ENCODE measurements around the gene ACTG1.
"Not testable (repeated sequence)": the region's sequence is repeated elsewhere in the genome, so short reads cannot be mapped to it uniquely, and the experiment has no call there.

Gene ACTG1

DNA sequence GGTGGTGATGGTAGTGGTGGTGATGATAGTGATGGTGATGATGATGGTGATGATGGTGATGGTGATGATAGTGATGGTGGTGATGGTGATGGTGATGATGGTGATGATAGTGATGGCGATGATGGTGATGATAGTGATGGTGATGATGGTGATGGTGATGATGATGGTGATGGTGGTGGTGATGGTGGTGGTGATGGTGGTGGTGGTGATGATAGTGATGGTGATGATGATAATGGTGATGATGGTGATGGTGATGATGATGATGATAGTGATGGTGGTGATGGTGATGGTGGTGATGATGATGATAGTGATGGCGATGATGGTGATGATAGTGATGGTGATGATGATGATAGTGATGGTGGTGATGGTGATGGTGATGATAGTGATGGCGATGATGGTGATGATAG lies 19.4 kb upstream of the ACTG1 start:
- ATAC-seq: not testable (repeated sequence)

DNA sequence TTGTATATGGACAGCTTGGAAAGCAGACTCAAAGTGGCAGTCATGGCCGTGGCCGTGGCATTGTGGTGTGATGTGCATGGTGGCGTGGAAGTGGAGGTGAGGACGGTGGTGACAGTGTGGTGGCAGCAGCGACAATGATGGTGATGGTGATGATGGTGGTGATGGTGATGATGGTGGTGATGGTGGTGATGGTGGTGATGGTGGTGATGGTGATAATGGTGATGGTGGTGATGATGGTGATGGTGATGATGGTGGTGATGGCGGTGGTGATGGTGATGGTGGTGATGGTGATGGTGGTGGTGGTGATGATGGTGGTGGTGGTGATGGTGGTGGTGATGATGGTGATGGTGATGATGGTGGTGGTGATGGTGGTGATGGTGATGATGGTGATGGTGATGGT lies 18.4 kb upstream of the ACTG1 start:
- not testable (repeated sequence) for ATAC-seq

DNA sequence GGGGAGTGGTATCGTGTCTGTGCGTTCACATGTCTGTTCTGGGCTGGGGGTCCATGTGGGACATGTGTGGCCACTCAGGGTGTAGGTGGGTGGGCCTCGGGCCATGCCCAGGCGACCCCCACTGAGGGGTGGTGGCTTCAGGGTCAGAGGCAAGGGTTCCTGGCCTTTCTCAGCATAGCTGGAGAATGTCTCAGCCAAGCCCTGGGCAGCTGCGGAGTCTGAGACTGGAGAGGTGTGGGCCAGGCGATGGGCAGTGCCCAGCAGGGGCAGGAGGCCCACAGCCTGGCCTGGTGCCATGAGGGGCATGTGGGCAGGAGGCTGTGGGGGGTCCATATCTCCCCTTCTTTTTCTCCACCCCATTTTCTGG lies 16.8 kb upstream of the ACTG1 start:
- ATAC-seq: no peak

DNA sequence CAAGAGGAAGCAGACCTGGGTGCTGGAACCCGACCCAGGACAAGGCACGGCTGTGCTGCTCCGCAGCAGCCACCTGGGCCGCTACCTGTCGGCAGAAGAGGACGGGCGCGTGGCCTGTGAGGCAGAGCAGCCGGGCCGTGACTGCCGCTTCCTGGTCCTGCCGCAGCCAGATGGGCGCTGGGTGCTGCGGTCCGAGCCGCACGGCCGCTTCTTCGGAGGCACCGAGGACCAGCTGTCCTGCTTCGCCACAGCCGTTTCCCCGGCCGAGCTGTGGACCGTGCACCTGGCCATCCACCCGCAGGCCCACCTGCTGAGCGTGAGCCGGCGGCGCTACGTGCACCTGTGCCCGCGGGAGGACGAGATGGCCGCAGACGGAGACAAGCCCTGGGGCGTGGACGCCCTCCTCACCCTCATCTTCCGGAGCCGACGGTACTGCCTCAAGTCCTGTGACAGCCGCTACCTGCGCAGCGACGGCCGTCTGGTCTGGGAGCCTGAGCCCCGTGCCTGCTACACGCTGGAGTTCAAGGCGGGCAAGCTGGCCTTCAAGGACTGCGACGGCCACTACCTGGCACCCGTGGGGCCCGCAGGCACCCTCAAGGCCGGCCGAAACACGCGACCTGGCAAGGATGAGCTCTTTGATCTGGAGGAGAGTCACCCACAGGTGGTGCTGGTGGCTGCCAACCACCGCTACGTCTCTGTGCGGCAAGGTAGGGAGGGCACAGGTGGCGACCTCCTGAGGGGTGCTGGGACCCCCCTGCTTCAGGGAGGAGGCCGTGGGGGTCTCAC lies 16.2 kb upstream of the ACTG1 start:
- no peak for ATAC-seq

DNA sequence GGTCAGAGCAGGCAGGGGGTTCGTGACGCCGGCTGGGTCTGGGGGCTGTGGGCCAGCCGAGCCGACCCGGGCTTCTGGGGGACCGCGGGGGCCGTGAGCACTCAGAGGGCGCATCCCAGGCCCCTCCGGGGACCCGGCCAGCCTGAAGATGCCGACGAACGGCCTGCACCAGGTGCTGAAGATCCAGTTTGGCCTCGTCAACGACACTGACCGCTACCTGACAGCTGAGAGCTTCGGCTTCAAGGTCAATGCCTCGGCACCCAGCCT lies 15.7 kb upstream of the ACTG1 start:
- ATAC-seq: no peak

DNA sequence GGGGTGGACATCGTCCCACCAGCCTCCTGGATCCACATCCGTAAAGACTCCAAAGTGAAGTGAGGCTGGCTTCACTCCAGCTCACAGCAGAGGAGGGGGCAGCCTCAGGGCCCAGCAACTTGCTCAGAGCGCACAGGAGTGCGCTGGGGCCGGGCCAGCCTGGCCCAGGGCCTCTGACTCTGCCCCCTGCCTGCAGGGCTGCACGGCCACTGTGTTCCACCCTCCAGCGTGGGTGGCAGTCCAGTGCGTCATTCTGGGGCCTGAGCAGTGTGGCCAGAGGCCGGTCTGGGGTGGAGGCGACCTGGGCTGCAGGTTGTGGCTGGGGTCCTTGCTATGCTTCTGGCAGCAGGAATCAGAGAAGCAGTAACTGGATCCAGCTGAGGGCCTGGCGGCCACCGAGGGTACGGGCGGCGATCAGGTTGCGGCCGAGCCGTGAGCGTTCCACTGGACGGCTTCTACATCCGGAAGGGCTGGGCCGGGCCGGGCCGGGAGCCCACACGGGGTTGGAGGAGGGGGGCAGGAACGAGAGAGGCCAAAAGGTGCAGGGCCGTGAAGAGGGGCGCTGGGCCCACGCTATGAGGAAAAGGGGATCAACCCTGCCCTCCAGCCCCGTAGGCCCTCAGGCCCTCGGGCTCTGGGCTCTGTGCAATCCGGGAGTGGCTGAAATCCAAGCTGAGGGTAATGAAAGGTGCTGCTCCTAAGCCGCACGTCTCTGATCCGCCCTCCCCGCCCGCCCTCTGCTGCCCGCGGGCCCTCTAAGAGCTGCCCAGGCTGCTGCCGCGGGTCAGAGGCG lies 15.2 kb upstream of the ACTG1 start, which contains the start of gene FSCN2:
FSCN2 (plus strand) TSS at position 787 of the 793 bp plus-strand sequence. CDS start 155 bp downstream, outside the sequence.
- no peak for ATAC-seq

DNA sequence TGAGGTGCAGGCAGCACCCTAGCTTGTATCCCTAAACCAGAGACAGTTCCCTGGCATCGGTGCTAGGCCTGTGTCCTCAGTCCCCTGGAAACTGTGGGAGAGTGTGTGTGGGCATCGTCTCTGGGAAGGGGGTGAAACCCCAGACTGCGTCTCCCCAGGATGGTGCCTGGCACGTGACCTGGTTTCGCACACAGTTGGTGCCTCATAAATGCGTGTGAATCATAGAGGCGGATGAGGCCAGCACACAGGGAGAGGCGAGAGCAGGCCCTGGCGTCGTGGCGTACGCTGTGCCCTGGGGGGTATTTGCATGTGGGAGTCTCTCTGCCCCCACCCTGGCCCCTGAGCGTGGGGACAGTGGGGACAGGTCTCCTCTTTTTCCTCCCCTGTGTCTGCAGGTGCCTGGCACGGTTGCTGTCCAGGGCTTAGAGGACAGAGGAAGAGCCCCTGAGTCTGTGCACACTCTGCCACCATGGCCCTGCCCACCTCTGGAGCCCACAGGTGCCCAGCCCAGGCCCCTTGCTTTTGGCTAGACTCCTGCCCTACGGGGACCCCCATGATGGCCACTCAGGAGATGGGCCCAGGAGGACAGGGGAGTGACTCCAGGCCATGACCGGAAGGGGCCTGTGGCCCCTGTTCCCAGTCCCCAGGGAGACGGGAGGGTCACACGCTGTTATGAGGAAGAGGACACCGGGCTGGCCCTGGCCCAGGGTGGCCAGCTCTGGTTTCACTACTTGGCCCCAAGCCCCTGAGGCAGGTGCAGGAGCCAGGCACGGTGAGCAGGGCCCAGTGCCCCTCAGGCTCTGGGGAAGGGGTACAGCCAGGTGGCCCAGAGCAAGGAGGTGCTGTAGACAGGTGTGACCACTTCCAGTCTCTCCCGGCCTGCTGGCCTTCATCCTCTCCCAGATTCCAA lies 14.3 kb upstream of the ACTG1 start:
- no peak for ATAC-seq

DNA sequence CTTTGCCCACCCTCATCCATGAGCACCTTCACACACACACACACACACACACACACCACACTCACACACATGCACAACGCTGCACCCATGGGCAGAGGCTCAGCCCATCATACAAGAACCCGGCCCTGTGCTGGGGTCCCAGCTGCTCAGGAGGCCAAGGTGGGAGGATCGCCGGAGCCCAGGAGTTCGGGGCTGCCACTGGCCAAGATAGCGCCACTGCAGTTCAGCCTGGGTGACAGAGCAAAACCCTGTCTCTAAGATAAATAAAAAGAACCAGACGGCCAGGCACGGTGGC lies 12.2 kb upstream of the ACTG1 start:
- no peak for ATAC-seq

DNA sequence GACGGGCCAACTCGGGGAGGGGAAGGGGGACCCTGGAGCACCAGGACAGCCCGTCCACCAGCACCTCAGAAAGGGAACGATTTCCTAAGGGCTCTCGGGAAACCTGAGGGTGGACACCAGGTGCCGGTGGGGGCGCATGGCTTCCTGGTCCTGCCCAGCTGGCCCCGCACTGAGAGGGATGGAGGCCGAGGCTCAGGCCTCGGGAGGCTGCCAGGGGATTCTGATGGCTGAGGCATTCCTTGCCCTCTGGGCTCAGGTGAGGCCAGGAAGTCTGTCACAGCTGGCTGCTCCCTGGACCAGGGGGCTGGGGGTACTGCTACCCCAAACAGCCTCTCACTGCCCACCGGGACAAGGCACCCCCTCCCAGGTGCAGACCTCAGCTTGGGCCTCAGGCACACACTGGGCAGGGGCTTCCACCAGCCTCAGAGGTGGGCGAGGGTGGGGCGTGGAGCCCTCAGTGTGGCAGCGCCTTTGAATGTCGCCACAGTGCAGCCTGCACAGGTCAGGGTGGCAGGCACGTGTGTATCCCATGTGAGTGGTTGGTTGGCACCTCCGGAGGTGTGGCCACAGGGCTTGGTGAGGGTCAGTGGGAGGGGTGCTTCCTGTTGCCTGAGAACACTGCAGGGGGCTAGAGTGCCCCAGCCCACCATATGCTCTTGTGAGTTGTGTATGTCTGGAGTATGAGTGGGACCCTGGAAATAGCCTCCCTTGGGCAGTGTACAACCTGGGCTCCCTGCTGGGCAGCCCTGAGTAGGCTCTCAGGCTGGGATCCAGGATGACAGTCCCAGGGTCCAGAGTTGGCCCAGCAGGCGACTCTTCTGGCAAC lies 11.7 kb upstream of the ACTG1 start:
- ATAC-seq: no peak

DNA sequence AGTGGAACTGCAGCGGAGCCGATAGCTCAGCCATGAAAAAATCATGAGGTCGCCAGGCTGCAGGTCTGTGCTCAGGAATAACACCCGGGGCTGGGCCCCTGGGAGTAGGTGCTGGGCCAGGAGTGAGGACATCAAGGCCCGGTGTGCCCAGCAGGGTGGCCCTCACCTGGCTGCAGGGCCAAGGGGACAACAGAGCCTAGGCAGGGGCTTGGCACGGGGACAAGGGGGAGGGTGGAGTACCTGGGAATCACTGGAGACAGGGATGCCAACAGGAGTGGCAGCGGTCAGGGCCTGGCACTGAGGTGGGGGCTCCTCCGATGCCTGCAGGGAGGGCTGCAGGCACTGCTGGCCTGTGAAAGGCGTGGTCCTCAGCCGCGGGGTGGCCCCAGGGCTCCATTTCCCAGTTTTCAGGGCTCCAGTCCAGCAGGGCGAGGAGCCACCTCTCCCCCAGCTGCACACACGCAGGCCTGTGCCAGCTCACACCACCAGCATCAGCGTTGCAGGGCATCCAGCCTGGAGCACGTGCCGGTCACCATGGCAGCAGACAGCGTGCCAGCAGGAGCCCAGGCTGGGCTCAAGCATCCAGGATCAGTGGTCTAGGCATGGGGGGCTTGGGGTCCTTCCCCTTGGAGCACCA lies 10.9 kb upstream of the ACTG1 start:
- ATAC-seq: no peak

DNA sequence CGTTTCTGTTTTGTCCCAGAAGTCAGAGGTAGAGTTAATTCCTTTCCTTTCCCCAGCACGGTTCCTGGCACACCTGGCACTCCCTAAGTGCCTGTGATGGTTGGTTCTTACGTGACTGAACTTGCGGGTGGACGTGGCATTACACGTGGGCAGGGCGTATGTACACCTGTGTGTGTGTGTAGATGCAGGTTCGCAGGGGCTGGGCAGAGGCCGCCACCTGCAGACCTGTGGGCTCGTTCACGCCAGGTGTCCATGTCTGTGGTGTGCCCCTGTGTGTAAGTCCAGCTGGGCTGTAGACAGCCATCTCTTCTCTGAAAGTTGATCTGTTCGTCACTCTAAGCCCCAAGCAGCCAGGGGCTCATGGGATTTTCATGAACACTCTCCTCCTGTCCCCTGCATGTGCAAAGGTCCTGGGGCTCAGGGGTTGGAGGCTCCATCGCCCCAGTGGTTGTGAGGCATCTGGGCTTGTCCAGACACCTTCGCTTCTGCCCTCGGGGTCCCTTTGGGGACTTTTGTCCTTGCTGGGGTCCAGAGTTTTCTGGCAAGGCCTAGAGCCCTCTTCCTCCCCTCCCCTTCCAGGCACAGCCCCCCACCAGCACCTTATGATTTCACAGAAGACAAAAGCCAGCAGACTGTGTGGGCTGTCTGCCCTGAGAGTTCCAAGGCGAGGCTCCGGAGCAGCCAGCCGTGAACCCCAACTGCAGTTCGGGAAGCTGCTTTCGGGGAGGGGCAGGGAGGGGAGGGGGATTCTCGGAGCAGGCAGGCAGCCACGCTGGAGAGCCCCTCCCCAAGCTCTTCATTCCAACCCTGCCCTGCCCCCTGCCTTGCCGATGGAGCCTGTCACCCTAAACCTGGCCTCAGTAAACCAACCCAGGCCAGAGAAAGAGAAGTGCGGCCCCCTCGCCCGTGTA lies 10.1 kb upstream of the ACTG1 start:
- ATAC-seq: no peak

DNA sequence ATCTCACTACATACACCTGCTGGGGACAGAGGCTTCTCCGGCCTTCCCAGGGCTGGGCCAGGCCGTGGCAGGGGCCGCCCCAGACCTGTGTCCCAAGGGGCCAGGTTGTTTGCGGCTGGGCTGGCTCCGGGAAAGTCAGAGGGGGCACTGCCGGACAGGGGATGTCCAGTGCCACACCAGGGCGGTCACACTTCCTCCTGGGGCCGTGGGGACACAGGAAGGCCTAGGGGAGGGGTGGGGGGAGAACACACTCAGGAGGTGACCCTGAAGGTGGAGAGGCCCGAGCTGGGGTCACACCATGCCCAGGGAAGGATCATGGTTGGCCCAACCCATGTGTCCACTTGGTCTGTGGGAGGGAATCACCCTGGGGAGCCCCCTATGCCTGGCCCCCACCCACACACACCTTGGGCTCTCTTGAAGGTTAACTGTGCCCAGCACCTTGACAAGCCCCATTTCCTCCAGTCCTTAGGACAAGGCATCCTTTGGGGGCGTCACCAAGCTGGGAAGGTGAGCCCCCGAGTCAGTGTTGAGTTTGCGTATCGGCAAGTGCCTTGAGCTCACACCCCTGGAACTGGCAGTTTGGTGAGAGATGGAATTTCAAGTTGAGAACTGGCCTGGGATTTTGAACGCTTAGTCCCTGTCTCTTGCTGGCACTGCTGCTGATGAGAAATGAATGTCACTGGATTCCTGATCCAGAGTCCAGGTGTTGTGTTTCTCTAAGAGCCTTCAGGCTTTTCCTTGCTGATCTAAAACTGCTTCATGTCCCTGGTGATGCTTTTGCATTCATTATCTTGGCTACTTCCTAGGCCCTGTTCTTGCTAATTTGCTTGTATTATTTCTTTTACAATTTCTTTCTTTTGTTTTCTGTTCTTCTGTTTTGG lies 7.7 kb upstream of the ACTG1 start:
- no peak for ATAC-seq

DNA sequence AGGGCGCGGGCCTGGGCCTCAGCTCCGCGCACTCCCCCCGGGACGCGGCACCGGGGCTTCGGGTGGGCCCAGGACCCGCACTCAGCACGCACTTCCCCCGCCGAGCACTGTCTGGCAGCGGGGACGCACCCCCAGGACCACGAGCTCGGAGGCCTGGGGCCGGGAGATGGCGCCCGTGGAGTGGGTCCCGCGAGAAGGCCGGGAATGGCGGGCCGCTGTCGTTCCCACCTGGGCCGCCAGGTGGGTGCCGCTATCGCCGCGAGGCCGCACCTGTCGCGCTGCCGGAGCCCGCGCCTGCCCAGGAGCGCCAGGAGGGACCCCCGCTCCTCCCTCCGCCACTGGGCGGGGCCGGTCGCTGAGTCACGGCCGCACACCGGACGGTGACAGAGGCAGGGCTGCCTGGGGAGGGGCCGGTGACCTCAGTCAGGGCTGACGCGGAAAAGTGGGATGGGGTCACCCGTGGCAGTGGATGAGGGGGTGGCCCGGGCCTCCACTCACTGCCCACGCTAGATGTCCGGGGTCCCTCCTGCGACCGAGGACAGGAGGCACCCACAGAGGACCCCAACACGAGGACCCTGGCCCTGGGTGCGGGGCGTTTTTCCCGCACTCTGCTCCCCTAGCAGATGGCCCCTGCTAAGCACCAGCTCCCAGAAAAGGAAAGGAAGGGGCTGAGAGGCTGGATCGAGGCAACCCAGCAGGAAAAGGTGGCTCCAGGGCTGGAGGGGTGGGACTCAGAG lies 6.9 kb upstream of the ACTG1 start:
- peak; percentile 48 to 60 for ATAC-seq

DNA sequence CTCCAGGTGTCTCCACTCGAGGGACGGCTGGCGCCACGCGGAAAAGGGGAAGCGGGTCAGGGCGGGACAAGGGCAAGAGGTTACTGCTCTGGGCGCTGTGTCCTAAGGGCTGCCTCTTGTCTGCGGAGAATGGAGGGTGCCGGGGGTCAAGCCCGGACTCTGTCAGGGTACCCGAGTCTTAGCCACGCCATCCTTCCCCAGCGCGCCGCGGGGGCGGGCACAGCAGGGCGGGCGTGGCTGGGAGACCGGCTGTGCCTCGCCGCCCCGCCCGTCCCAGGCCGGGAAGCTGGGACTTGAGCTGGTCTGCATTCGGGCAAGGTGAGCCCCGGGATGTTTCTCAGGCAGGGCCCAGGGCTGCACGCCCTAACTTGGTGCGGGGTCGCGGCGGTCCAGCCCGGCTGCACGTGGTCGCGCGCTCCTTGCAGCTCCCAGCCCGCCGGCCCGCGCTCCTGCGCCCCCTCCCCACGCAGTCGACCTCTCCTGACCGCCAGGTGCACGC lies 6.2 kb upstream of the ACTG1 start:
- ATAC-seq: no peak

DNA sequence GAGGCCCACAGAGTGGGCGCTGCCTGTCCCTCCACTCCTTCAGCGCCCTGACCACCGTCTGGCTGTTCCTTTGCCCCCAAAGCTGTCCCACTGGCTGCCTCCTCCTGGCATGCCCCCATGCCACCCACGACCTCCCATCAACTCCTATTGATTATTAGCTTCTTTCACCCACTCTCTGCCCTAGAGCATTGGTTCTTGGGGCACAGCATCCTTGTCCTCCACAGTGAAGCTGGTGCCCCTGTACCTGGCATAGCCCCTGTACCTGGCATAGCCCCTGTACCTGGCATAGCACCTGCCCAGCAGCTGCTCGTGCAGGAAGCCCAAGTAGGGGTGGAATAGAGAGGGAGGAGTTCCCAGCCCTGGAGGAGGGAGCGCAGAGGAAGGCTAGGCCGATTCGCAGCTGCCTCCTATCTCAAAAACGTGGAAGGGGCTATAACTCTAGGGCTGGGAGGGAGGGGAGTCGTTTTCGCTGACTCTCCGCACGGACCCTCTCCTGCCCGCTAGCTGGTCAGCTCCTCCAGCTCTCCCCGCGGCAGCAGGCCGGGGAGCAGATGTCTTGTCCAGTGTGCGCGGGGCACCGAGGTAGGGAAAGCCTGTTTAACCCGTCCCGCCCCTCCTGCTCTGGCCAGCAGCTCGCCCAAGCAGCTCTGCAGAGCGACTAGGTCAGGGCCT lies 5.7 kb upstream of the ACTG1 start:
- ATAC-seq: no peak

DNA sequence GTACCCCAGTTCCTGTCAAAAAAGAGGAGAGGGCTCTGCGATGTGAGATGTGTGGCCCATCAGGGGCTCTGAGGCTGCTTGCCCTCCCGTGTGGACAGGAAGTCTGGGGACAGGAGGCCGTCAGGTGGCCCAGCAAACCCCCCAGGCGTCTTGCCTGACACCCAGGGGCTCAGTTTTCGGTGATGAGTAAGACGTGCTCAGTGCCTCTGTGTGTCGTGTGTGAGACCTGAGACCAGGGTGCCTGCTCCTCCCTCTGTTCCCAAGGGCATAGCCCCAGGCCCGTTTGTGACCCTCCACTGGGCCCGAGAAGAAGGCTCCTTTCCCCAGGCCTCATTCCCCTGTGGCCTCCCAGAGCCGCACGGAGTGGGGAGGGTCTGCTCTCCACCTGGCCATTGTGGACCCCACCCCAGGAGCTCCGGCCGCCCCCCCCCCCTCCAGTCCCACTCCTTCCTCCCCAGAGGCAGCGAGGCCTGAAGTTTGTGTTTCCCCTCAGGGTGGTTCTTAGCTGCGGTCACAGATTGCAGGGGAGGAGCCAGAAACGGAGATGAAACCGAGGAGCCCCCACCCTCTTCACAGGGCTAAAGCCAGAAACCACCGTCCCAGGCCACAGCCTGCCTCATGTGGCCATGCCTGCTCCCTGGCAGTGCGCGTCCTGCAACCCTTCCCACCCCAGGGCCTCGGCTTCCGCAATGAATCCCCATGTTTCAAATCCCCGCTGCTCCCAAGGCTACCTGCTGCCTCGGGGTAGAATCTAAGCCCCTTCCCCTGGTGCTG lies 4.9 kb upstream of the ACTG1 start:
- no peak for ATAC-seq

DNA sequence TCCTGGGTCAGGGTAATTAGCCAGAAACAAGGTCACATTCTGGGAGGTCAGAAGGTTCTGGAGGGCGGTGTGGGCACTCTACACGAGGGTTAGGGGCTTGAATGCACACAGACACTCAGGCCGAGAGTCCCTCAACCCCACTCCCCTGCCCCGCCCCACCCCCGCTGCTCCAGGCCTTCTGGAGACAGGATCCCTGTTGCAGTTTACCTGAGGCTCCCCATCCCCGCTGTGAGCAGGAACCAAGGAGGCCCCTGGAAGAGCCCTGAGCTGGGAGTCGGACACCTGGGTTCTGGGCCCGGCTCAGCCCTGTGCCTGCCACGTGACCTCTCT lies 4.4 kb upstream of the ACTG1 start:
- no peak for ATAC-seq

DNA sequence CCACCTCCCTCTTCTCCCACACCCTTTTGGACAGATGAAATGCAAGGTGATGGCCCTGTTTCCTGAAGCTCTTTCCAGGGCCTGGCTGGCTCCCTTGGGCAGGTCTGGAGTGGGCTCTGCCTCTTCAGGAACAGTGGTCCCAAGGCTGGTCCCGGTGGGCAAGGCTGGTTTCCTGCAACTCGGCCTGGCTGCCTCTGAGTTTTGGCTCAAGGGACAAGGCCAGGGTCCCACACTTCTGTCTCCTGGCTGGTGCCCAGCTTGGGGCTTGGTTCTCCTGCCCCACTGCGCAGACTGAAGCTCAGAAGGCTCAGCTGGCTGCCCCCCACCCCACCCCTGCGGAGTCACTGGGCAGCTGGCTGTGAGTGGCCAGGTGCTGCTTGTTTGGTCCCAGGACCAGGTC lies 3.8 kb upstream of the ACTG1 start:
- no peak for ATAC-seq
